HFFc6 (cell line): ENCODE measurements around the gene LIF. TPM values are rescaled to one million over a fixed set of nuclear protein-coding genes. Genes with fewer than 3 reads are reported as not detected.
"Not testable (repeated sequence)": the region's sequence is repeated elsewhere in the genome, so short reads cannot be mapped to it uniquely, and the experiment has no call there.

Experiments used
- DNase-seq: peaks from one replicate; pipeline ENCODE4 v3.0.0-alpha.2; 2018
- H3K27ac Mint-ChIP-seq: 2 replicates; pipeline ENCODE4 v1.8.0; 2020; ENCODE audit warnings: mild to moderate bottlenecking, mixed read lengths
- H3K27me3 Mint-ChIP-seq: 2 replicates; pipeline ENCODE4 v1.8.0; 2021; ENCODE audit warnings: mild to moderate bottlenecking, moderate library complexity, mixed read lengths; ENCODE audit not compliant: insufficient read depth
- H3K36me3 Mint-ChIP-seq: 2 replicates; pipeline ENCODE4 v1.8.0; 2021; ENCODE audit warnings: low read depth, mixed read lengths
- H3K4me1 Mint-ChIP-seq: 2 replicates; pipeline ENCODE4 v1.8.0; 2020; ENCODE audit warnings: low read depth, mixed read lengths
- H3K4me3 Mint-ChIP-seq: 2 replicates; pipeline ENCODE4 v1.8.0; 2020; ENCODE audit warnings: mild to moderate bottlenecking, moderate library complexity, mixed read lengths
- H3K9me3 Mint-ChIP-seq: 2 replicates; pipeline ENCODE4 v1.8.0; 2020; ENCODE audit warnings: mild to moderate bottlenecking, mixed read lengths
- total RNA-seq, 6 experiments: library from RNA; stranded (reverse); fragmentation: NEBNext Ultra II Directional; extraction: Animal tissue kit (Norgen Biotek cat#: 25700); gene quantifications; 2 replicates in 1 of 6; 3 replicates in 5 of 6; pipeline ENCODE4 v1.2.3, GENCODE V29; 2021
- TF ChIP-seq, protein P1 (sequence below): fragments of 200-600 bp; sonication (generic); IDR thresholded peaks from 2 replicates; pipeline ENCODE4 v1.5.0; 2021; ENCODE audit warnings: antibody characterized with exemption, mild to moderate bottlenecking

The LIF gene
- total RNA-seq, 6 experiments from 2014 or later, result 0.40 to 2.2 (median 1.1) TPM

DNA sequence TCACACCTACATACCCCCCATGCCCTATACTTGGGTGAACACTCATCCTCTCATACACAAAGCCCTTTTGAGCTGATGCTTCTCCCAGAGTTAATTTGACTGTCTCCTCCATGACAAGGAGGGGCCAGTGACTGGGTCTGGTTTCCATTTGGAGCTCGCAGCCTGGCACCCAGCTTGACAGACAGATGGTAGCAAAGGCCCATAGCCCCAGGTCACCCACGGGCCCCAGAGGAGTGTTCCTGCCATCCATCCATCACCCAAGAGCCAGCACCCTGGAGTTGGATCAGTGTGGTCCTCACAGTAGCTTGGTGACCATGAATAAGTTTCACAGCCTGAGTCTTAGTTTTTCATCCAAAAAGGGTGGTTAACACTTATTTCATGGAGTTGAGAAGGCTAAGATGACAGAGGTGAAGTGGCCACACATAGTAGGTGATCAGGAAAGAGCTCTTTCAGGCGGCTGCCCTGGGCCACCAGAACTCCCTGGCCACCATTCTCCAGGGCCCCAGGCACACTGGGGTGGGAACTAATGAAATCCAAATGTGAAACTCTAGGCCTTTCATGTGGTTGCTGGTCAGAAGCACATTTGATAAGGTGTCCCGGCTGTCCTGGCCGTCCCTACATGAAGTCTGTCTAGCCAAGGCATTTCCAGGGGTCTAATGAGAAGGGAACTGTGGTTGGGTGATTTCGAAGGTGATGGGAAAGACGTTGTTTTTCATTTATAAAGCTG lies 42.4 kb downstream of the LIF start:
- TF ChIP-seq, protein P1, sequence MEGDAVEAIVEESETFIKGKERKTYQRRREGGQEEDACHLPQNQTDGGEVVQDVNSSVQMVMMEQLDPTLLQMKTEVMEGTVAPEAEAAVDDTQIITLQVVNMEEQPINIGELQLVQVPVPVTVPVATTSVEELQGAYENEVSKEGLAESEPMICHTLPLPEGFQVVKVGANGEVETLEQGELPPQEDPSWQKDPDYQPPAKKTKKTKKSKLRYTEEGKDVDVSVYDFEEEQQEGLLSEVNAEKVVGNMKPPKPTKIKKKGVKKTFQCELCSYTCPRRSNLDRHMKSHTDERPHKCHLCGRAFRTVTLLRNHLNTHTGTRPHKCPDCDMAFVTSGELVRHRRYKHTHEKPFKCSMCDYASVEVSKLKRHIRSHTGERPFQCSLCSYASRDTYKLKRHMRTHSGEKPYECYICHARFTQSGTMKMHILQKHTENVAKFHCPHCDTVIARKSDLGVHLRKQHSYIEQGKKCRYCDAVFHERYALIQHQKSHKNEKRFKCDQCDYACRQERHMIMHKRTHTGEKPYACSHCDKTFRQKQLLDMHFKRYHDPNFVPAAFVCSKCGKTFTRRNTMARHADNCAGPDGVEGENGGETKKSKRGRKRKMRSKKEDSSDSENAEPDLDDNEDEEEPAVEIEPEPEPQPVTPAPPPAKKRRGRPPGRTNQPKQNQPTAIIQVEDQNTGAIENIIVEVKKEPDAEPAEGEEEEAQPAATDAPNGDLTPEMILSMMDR, result no peak
- H3K4me1 Mint-ChIP-seq, result peaks cover 70% of the 10 kb centered on the region
- H3K27ac Mint-ChIP-seq, result peak overlapping the region; percentile 99
- DNase-seq, result no peak
- H3K9me3 Mint-ChIP-seq, result peaks cover 7% of the 10 kb centered on the region
- peak overlapping the region; percentile 79 for H3K4me3 Mint-ChIP-seq
- H3K27me3 Mint-ChIP-seq, result peaks cover 5% of the 10 kb centered on the region
- H3K36me3 Mint-ChIP-seq, result peaks cover 12% of the 10 kb centered on the region

DNA sequence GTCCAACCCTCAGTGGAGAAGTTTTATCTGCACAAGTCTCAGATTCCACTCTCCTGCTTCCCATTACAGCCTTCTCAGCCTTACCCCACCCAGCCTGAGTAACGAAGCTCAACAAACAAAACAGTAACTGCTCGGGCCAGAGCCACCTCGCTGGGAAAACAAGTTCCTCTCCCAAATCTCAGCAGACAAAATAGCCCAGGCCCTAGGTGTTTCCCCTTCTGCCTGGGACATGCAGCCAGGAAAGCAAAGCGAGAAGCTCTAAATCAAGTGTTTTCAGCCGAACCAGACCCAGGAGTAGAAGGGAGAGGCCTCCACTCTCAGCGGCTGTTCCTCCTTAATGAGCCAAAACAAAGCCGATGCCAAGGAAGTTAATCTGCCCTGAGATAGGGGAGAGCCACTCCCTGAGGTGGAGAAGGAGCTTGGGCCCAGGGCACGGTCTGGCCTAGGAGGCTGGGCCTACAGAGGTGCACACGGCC lies 44.0 kb downstream of the LIF start:
- H3K36me3 Mint-ChIP-seq, result peaks cover 12% of the 10 kb centered on the region
- TF ChIP-seq, protein P1, result no peak
- no peak overlapping the region; the same call in 1 of the 2 replicates for H3K27ac Mint-ChIP-seq
- peaks cover 63% of the 10 kb centered on the region for H3K4me1 Mint-ChIP-seq
- no peak overlapping the region for H3K4me3 Mint-ChIP-seq
- peaks cover 4% of the 10 kb centered on the region for H3K27me3 Mint-ChIP-seq
- no peak for DNase-seq
- peaks cover 7% of the 10 kb centered on the region for H3K9me3 Mint-ChIP-seq

DNA sequence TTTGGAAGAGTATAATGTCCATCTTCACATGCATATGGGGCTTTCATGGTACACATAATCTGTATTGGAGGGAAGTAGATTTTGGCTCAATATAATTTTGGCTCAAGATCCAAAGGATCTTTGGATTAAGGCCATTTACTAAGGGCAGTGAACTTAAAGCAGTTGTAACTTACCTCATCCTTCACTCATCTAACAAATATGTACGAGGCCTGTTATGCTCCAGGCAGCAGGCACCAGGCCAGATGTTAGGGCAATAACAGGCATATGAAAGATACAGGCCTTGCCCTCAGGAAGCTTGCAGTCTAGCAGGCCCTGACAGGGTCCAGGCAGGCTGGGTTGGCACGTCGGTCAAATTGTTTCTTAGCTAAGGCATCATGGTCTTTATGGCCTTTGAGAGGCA lies 44.6 kb downstream of the LIF start:
- Mint-ChIP-seq H3K27ac (no peak overlapping the region), H3K4me1 (peaks cover 63% of the 10 kb centered on the region), H3K27me3 (peaks cover 4% of the 10 kb centered on the region), H3K9me3 (peaks cover 7% of the 10 kb centered on the region), H3K4me3 (no peak overlapping the region), H3K36me3 (peaks cover 12% of the 10 kb centered on the region)
- TF ChIP-seq, protein P1, result no peak
- peak; percentile 38 for DNase-seq

DNA sequence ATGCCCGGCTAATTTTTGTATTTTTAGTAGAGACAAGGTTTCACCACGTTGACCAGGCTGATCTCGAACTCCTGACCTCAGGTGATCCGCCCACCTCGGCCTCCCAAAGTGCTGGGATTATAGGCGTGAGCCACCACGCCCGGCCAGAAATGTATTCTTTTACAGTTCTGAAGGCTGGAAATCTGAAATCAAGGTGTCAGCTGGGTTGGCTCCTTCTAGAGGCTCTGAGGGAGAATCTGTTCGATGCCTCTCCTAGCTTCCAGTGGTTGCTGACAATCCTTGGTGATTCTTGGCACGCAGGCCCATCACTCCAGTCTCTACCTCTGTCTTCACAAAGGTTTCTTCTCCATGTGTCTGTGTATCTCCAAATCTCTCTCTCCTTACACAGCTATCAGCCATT lies 45.7 kb downstream of the LIF start:
- peaks cover 63% of the 10 kb centered on the region for H3K4me1 Mint-ChIP-seq

DNA sequence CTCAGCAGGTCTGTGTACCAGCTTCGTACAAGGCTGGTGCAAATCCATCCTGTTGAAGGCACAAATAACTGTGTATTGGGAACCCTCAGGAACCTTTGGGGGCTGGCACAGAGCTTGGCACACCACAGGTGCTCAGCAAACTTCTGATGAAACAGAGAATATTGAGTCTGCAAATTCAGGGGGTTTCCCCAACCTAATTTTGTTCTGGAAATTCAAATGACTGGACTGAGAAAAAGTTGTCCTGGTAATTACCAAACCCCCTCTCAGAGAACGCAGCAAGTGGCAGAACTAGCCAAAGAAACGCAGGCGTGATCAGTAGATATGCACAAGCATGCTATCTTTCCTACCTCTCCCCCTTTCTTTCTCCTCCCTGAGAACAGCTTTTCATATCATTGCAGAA lies 47.6 kb downstream of the LIF start:
- Mint-ChIP-seq H3K4me1 (peaks cover 61% of the 10 kb centered on the region), H3K36me3 (peaks cover 12% of the 10 kb centered on the region), H3K27ac (no peak overlapping the region), H3K27me3 (peaks cover 2% of the 10 kb centered on the region), H3K4me3 (no peak overlapping the region), H3K9me3 (peaks cover 7% of the 10 kb centered on the region)
- TF ChIP-seq, protein P1, result no peak
- no peak for DNase-seq

More for the DNA sequence above, 45.7 kb downstream of the LIF start:
- not testable (repeated sequence) for H3K27ac Mint-ChIP-seq, DNase-seq, H3K9me3 Mint-ChIP-seq, H3K4me3 Mint-ChIP-seq, H3K27me3 Mint-ChIP-seq
- H3K36me3 Mint-ChIP-seq, result peaks cover 12% of the 10 kb centered on the region

DNA sequence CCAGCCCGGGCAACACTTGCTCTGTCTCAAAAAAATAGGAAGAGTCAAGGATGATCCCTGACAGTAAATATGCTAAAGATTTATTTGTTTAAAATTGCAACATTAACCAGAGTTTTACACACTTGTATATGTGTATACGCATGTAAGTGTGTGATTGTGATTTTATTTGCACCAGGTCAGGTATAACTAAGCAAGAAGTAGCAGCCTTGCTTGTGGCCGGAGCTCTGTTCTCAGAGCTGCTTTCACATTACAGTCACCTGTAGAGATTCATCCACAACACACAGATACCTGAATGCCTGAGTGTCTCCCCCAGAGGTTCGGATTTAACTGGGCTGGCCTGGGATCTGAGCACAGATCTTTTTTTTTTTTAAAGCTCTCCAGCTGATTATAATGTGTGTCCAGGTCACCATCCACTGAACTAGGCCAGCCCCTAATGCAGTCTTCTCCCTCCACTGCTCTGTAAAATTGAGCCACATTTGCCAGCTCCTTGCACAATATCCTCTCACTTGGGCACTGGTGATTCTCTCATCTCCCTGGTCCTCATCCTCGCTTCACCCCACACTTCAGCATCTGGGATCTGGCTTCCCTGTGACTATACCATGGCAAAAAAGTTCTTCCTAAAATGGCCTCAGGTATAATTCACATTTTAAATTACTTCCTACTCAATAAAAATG lies 48.3 kb downstream of the LIF start:
- H3K27ac Mint-ChIP-seq, result peak overlapping the region; percentile 59
- peaks cover 59% of the 10 kb centered on the region for H3K4me1 Mint-ChIP-seq
- peaks cover 12% of the 10 kb centered on the region for H3K36me3 Mint-ChIP-seq
- H3K9me3 Mint-ChIP-seq, result peaks cover 7% of the 10 kb centered on the region
- no peak overlapping the region for H3K4me3 Mint-ChIP-seq
- DNase-seq, result no peak
- H3K27me3 Mint-ChIP-seq, result peaks cover 2% of the 10 kb centered on the region; the same call in 1 of the 2 replicates
- TF ChIP-seq, protein P1, result no peak
